GM03348 (cell line): ENCODE results near the gene SCARB1.
A peak's percentile ranks its signal among the peaks of the same experiment; 100 is the strongest.

Source experiments
- DNase-seq: peaks from one replicate; pipeline ENCODE4 v3.0.0; 2012; ENCODE audit warnings: low spot score

Gene SCARB1

DNA sequence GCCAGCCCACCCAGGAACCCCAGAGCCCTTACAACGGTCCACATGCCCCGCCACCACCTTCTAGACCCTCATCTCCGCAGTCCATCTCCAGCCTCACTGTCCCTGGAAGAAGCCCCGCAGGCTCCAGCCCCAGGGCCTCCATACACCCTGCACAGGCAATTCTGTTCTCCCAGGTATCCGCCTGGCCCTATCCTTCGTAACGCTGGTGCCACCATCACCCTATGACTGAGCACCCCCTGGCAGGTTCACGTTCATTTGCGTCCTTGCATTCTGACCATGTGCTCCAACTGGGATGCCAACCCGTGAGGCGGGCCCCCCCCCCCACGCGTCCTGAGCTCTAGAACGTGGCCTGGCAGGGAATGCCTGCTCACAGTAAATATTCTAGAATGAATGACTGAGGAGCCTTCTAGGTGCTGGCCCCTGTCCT, 675 bp upstream of the SCARB1 start:
- DNase-seq: no peak

DNA sequence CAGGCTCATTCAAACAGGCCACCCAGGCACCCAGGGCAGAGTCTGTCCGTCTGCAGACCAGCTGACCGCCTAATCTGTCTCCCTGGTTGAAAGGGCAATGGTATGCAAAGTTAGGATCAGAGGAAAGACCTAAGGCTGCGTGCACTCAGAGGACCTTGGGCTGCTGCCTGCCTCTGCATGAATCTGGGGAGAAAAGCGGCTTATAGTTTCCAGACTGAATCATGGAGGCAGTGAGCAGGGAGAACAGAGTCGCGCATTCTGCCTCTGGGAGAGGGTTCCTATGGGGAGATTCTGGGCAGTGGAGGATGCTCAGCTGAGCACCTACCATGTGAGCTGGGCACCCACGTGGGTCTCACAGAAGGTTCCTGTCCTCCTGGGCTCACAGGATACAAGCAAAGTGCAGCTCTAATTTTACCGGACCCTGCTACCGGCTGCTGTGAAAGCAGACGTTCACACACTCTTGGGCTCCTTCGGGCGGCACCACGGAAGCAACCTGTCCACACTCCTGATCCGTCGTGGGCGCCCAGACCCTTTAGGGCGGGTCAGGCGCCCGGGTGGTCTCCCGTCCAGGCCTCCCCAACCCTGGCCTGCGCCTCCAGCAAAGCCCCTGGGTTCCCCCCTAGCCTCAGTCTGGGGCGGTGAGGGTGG, 772 bp downstream of the SCARB1 start:
- no peak for DNase-seq

DNA sequence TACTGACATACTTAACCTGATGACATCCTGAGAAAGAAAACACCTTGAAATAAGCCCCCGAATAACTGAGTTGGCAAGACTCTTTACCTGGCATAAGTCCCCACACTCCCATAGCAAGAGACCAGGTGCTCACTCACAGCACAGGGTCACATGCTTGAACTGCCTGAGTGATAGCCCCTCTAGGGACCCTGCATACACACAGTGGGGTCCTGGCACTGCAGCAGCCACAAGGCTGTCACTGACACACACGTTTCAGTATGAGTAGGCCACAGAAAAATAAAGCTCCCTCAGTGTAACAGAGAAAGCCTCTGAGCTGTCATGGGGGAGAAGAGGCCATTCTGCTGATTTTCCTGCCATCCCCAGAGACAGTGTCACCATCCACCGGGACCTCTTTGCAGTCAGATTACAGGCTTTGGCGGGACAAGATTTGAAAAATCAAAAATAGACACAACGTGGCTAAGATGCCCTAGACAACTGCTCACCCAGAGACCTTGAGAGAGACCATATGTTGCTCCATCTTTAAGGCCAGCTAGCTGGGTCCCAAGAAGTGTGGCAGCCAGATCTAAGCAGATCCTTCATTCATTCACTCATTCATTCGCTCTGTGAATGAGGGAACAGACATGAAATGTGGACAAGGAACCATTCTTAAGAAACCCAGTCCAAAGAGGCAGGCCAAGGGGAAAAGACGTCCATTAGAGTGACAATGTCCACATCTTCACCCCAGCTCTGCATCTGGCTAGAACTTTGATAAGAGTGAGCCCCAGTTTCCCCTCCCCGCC, 1.6 kb downstream of the SCARB1 start:
- DNase-seq: no peak

DNA sequence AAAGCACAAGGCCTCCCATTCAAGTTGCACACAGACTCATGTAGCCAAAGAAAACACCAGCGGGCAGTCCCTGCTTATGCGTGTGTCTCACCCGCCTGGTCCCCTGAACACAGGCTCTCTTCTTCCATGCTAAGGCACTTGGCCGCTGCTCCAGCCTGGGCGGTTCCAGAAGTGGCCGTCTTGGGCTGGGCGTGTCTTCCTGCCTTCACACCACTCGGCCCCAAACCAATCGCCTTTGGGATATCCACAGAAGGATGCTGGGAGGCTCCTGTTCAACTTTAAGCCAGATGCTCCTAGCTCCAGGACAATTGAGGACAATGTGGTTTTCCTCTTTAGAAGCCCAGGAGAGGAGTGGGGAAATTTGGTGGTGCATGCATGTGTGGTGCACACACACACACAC, 2.2 kb downstream of the SCARB1 start:
- no peak for DNase-seq

DNA sequence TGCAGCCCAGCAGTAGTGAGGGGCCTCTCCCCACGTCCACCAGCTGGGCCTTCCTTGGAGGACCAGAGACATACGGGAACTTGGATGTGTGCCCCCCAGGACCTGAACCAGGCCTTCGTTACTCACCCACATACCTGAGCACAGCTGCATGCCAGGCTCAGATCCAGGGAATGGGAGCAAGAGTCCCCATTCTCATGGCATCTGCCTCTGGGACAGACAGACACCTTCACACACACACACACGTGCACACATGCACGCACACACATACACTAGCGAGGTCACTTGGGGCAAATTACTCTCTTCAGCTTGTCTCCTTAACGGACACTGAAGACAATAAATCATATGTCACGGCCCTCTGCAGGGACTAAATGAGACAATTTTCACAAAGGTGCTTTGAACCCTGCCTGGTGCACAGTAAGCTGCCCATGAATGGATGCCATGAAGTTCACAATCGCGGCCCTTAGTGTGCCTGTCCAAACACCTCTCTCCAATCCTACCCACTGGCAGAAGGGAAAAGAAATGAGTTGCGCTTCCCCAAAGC, 5.7 kb downstream of the SCARB1 start:
- no peak for DNase-seq

DNA sequence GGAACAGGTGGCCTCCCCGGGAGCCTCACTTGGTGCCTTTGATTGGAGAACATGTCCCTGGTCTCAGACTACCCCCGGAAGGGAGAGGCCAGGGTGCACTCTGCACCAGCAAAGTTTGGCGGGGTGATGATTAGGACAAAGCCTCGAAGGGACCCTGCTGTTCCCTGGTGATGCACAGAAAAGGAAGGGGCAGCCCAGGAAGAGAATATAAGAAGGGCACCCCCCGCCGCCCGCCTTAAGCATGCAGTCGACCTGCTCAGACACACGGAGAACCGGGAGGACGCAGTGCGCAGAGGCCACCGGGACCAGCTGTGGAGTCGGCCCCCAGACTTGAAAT, 6.9 kb downstream of the SCARB1 start:
- DNase-seq: no peak

DNA sequence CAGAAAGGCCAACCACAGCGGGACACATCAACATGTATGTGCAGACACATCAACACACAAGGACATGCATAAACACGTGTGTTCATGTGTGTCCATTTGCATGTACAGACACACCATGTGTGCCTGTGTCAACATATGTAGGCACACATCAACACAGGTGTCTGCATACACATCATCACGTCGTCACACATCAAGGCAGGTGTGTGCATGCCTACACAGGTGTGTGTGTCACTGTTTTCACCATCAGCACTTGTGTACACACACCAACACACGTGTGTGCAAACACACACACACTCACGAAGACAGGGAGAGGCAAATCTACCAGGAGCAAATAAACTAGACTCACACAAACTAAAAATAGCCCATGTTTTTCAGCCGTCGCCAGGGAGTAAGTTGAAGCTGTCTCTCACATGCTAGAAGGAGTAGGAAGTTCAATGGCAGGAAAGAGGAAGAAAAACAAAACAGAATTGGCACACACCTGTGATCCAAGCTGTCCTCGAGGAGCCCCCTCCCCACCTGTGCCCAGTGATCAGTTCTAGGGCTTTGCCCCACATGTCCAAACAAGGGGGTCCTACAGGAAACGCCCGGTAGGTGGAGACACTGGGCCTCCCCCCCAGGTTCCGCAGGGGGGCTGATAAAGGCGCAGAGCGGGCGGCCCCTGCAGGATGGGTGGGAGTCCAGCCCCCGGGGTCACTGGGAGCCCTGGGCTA, 7.4 kb downstream of the SCARB1 start:
- no peak for DNase-seq

DNA sequence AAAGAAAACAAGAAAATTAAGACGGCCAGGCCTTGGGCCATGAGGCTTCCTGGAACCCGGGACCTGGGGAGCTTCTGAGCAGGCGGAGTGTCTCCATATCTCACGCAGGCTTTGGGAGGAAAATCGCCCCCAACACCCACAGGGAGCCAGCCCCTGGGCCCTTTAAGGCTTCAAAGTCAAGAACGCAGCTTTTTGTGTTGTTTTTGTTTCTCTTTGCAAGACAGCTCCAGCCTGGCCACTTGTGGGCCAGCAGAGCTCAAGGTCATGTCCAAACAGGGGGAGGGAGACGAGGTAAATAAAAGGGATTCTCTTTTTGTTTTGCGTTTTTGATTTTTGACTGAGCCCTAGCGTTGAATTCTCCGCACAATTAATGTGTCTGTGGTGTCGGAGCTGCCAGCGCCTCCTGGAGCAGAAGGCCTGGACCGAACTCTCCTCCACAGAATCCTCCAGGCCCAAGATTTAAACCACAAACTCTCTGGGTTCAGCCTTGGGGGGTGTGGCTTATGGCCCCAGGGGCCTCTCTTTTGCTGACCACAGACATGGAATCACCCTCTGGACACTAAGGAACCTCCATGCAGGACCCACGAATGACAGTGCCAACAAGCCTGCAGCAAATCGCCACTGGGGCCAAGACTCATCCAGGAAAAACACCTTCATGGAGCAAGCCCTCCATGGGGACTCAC, 8.2 kb downstream of the SCARB1 start:
- no peak for DNase-seq

DNA sequence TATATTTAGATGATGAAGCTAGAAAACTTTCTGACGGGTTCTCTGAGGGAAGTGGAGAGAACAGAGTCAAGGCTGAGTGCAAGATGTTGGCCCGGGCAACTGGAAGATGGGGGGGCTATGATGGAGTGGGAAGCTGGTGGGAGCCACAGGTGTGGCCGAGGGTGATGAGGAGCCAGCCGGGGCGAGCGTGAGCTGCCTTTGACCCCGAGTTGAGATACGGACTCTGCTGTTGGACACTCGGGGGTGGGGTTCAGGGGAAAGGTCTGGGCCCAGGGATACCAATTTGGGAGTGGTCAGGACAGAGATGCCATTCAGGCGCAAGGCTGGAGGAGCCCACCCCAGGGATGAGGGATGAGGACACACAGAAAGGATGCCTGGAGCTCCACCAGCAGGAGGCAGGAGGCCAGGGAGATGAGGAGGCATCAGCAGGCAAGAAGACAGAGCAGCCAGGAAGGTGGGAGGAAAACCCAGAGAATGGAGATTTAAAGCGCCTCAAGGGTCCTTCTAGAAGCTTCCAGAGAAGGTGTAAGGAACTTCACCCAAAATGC, 9.0 kb downstream of the SCARB1 start:
- no peak for DNase-seq

DNA sequence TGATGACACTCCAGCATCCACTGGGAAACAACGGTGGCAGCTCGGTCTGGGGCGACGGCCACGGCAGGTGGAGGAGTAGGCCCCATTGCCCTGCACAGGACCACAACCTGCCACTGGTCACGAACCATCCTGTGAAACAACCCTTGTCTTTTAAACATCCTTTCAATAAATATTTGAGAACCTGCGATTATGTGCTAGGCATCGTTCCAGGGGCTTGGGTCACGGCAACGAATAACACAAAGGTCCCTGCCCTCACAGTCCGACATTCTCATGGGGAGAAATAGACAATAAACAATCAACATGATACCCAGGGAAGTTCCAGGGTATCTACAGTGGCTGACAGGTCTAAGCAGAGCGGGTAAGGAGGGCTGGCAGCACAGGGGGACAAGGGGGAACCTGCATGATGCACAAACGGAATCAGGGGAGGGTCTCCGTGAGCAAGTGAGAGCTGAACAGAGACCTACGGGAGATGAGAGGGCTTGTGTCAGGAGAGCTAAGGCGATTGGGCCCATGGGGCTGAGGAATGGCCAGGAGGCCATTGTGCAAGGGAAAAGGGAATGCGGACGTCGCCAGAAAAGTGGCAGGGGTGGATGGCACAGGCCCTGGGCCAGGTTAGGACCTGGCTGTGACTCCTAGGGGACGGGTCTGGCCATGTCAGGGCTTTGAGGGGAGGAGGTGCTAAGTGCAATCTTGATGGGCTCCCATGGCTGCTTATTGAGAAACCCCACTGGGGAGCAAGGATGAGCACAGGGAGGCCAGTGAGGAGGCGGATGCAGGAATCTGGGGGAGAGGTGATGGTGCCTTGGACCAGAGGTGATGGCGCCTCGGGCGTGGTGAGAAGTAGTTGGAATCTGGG, 9.7 kb downstream of the SCARB1 start:
- no peak for DNase-seq

DNA sequence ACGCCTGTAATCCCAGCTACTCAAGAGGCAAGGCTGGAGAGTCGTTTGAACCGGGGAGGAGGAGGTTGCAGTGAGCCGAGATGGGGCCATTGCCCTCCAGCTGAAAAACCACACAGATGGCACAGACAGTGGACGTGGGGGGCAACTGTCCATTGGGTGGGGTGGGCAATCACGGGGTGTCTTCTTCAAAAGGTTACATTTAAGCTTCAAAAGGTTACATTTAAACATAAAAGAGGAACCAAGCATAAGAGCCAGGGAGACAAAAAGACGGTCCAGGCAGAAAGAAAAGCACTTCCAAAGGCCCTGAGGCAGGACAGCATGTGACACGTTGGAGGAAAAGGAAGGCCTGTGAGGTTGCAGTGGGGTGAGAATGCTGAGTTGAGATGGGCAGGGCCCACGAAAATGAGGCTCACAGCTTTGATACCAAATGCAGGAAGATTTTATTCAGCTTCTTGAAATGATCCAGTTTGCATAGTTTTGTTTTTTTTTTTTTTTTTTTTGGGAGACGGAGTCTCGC, 10.7 kb downstream of the SCARB1 start:
- DNase-seq: no peak

DNA sequence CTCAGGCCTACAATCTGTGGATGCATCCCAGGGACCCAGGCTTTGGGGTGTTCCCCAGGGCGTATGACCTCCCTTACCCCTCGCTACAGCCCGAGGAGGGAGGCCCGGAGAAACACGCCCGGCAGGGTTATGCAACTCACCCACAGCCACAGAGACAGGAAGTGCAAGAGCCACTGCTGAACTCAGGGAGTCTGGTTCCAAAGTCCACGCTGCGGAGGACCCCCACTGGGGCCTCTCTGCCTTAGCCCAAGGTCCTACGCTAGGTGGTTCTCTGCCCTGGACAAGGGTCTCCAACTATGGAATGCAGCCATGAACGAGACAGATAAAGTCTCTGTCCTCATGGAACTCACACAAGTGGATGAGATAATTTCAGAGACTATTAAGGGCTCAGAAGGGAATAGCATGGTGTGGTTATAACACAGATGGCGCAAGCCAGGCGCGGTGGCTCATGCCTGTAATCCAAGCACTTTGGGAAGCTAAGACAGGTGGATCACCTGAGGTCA, 11.3 kb downstream of the SCARB1 start:
- peak; percentile 59 for DNase-seq

DNA sequence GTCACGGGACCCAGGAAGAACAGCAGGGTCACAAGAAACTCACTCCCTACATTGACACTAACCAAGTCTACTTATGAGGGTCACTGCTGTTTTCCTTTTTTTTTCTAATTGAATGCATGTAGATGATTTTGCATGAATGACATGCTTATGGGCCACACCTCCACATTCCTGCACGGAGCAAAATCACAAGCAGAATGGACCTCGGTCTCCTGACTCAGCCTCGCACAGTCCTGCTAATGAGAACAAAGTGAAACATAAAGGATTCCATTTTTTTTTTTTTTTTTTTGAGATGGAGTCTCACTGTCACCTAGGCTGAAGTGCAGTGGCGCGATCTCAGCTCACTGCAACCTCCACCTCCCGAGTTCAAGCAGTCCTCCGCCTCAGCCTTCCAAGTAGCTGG, 12.3 kb downstream of the SCARB1 start:
- no peak for DNase-seq

DNA sequence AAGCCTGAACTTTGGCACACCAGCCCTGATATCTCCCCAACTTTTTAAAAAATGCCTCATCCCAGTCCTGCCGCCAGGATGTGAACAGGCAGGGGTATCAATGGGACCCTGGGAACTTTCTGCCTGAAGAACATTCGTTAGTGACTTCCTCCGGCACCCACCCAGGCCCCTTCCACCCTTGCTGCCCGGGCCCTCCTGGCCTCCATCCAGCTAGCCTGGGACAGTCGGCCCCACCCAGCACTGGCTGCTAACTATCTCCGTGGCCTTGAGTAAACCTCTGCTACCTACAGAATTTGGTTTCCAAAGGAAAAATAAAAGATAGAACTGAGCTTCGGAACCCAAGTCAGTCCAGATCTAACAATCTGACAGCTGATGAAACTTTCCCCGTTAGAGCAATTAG, 14.3 kb downstream of the SCARB1 start:
- DNase-seq: no peak

DNA sequence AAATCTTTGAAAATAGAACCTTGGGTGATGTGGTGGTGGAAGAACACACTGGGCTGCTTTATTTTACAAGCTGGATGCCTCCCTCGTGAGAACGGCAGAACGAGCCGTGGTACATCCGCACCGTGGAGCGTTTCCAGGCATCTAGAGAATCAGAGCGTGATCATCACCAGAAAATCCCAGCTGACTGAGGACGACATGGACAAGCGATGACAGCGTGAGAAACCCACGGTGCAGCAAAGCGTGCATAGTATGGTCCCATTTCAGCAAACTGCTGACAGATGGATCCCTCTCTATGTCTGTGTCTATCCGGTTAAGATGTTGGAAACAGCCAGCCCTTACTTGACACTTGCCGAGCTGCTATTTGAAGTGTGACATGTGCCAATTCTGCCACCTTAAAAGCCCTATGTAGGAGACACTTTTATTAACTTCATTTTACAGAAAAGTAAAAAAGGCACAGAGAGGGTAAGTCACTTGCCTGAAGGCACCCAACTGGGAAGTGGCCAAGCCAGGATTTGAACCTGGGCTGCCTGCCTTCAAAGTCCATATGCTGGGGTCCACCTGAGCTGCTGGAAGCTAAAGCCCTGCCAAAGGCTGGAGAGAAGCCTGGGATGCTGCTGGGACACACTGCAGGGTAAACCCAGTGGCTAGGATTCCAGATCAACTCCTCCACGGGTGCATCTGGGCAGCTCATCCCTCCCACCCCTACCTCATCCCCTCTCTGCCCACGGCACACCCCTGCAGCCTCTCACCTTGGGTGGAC, 14.9 kb downstream of the SCARB1 start:
- no peak for DNase-seq

DNA sequence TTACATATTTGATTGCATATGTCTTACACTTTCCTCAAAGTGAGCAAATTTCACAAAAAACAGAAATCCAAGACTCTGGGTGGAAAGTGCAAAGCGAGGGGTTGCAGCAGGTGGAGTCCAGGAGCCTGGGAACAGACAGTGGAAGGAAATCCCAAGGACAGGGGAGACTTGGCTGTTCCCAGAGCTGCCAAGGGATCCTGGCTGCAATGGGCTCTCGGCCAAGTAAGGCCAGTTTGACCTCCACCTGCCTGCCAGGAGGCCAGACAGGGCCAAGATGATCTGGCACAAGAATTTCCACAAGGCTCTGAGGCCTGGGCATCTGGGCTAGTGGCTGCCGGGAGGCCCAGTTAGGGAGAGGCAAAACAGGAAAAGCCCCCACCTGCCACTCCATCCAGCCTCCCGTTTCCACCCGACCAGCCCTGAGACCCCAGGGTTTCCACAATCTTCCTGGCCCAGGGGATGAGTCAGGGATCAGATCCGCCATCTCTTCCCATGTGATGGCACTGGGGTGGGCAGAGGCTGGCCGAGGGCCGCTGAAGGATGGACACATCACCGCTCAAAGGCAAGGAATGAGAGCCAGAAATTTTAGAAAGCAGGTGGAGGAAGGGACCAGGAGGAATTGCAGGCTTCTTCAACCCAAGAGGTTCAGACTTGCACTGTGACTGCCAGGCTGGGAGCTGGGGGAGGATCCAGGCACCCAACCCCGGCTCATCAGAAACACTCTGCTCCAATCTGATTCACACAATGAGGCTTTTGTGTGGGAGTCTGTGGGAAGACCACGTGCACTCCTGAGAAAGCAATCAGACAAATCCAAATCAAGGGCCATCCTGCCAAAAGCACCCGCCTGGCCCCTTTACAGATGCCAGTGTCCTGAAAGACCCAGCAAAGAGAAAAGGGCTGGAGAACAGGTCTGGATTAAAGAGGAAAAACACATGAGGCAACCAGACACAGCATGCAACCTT, 16.3 kb downstream of the SCARB1 start:
- peak; percentile 33 for DNase-seq

DNA sequence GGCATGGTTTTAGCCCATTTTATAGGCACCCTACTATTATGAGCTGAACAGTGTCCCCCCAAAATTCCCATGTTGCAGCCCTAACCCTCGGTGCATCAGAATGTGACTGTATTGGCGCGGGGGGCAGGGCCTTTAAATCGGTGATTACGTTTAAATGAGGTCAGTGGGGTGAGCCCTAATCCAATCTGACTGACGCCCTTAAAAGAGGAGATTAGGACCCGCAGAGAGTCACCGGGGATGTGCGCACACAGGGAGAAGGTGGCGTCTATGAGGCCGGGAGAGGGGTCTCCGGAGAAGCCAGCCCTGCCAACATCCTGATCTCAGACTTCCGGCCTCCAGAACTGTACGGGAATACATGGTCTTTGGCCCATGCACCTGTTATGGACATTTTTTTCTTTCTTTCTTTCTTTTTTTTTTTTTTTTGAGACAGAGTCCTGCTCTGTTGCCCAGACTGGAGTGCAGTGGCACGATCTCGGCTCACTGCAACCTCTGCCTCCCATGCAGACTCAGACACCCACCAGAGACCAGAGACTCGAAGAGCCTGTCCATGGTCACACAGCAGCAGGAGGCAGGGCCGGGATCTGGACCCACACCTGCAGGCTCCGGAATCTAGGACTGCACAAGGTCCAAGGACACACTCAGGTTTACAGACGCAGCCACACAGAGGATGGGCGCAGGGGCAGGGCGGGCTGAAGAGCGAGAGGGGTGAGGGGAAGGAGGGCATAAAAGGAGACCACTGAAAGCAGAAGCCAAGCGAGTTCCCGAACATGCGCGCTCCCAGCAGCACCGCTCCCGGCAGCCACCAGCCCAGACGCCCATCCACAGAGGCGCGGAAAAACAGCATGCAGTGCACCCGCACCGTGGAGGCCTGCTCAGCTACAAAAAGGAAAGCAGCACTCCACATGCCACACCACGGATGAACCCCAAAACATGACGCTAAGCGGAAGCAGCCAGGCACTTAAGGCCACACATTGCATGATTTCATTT, 19.0 kb downstream of the SCARB1 start:
- no peak for DNase-seq
